Stimulated activated naive B cell treated with anti-CD40 and anti-IgM and Interleukin-4, amounts not matched to agents 10 μg/mL and 1 μg/mL and 100 μg/mL, for 72 hours (primary cell): ENCODE data around the gene RPGR.

ENCODE experiments used
- ATAC-seq, 2 donors: fragments of 150-1000 bp; cut with Tn5 transposase; replicated peaks; 2 replicates each; pipeline ENCODE4 v1.10.0; 2021; ENCODE audit warnings: moderate library complexity in 1 of 2
- DNase-seq: peaks from one replicate; pipeline ENCODE4 v3.0.0; 2021
- H3K27ac Mint-ChIP-seq: one replicate; pipeline ENCODE4 v1.8.0; 2022; ENCODE audit warnings: mild to moderate bottlenecking, mixed read lengths
- H3K27me3 Mint-ChIP-seq, 2 donors: one replicate each; pipeline ENCODE4 v1.8.0; 2022; ENCODE audit warnings: mixed read lengths in 2 of 2
- H3K36me3 Mint-ChIP-seq, 2 donors: one replicate each; pipeline ENCODE4 v1.8.0; 2022; ENCODE audit warnings: mixed read lengths in 2 of 2, mild to moderate bottlenecking in 1 of 2
- H3K4me1 Mint-ChIP-seq, 2 donors: one replicate each; pipeline ENCODE4 v1.8.0; 2022; ENCODE audit warnings: mixed read lengths in 2 of 2, mild to moderate bottlenecking in 1 of 2
- H3K4me3 Mint-ChIP-seq, 2 donors: one replicate each; pipeline ENCODE4 v1.8.0; 2022; ENCODE audit warnings: mild to moderate bottlenecking in 2 of 2, mixed read lengths in 2 of 2, moderate library complexity in 1 of 2
- H3K9me3 Mint-ChIP-seq, 2 donors: one replicate each; pipeline ENCODE4 v1.8.0; 2022; ENCODE audit warnings: mixed read lengths in 2 of 2, mild to moderate bottlenecking in 1 of 2

Gene RPGR

GRCh38 chrX:38346150-38346549 is 18.8 kb upstream of the RPGR start:
- ATAC-seq, result no peak
- Mint-ChIP-seq H3K4me1 (peaks cover 0 to 1% of the 10 kb centered on the region in 2 donors), H3K27ac (no peak overlapping the region), H3K9me3 (no peaks in the 10 kb centered on the region), H3K36me3 (no peaks in the 10 kb centered on the region), H3K4me3 (no peak overlapping the region), H3K27me3 (peaks cover 6 to 14% of the 10 kb centered on the region in 2 donors)
- no peak for DNase-seq

GRCh38 chrX:38342853-38343778 is 15.8 kb upstream of the RPGR start:
- H3K4me3 Mint-ChIP-seq, result no peak overlapping the region
- peaks cover 0 to 5% of the 10 kb centered on the region in 2 donors for H3K27me3 Mint-ChIP-seq
- H3K4me1 Mint-ChIP-seq, result peaks cover 0 to 1% of the 10 kb centered on the region in 2 donors
- no peak overlapping the region for H3K27ac Mint-ChIP-seq
- H3K9me3 Mint-ChIP-seq, result no peaks in the 10 kb centered on the region
- H3K36me3 Mint-ChIP-seq, result no peaks in the 10 kb centered on the region
- no peak for DNase-seq
- ATAC-seq, result no peak

- ATAC-seq, result no peak
- Mint-ChIP-seq H3K4me1 (peaks cover 3 to 7% of the 10 kb centered on the region in 2 donors), H3K9me3 (no peaks in the 10 kb centered on the region), H3K27ac (no peak overlapping the region), H3K27me3 (peaks cover 0 to 5% of the 10 kb centered on the region in 2 donors), H3K36me3 (no peaks in the 10 kb centered on the region), H3K4me3 (no peak overlapping the region)
- DNase-seq, result no peak
These were observed 14.1 kb upstream of the RPGR start for GRCh38 chrX:38341442-38341841.

GRCh38 chrX:38336538-38337240 is 9.4 kb upstream of the RPGR start:
- H3K27ac Mint-ChIP-seq, result no peak overlapping the region
- DNase-seq, result no peak

GRCh38 chrX:38335382-38335781 is 8.1 kb upstream of the RPGR start:
- Mint-ChIP-seq H3K9me3 (no peaks in the 10 kb centered on the region), H3K36me3 (no peaks in the 10 kb centered on the region), H3K27ac (no peak overlapping the region), H3K4me3 (no peak overlapping the region), H3K27me3 (no peaks in the 10 kb centered on the region), H3K4me1 (peaks cover 3 to 7% of the 10 kb centered on the region in 2 donors)
- no peak for ATAC-seq
- DNase-seq, result no peak

More at GRCh38 chrX:38336538-38337240, 9.4 kb upstream of the RPGR start:
- no peak for ATAC-seq
- H3K9me3 Mint-ChIP-seq, result no peaks in the 10 kb centered on the region
- no peak overlapping the region for H3K4me3 Mint-ChIP-seq
- H3K36me3 Mint-ChIP-seq, result no peaks in the 10 kb centered on the region
- no peaks in the 10 kb centered on the region for H3K27me3 Mint-ChIP-seq
- H3K4me1 Mint-ChIP-seq, result peaks cover 3 to 7% of the 10 kb centered on the region in 2 donors

GRCh38 chrX:38332505-38332904 is 5.2 kb upstream of the RPGR start:
- Mint-ChIP-seq H3K36me3 (no peaks in the 10 kb centered on the region), H3K27ac (no peak overlapping the region), H3K4me1 (peaks cover 5 to 7% of the 10 kb centered on the region in 2 donors), H3K9me3 (no peaks in the 10 kb centered on the region), H3K27me3 (no peaks in the 10 kb centered on the region), H3K4me3 (no peak overlapping the region)
- ATAC-seq, result no peak
- DNase-seq, result no peak

GRCh38 chrX:38327775-38328081 is 419 bp upstream of the RPGR start:
- H3K27ac Mint-ChIP-seq, result peak overlapping the region; percentile 100
- DNase-seq, result no peak
- peaks cover 6 to 8% of the 10 kb centered on the region in 2 donors for H3K4me1 Mint-ChIP-seq
- H3K4me3 Mint-ChIP-seq, result peak overlapping the region; percentile 91 to 97
- H3K9me3 Mint-ChIP-seq, result no peaks in the 10 kb centered on the region
- H3K27me3 Mint-ChIP-seq, result no peaks in the 10 kb centered on the region
- ATAC-seq, result no peak
- H3K36me3 Mint-ChIP-seq, result peaks cover 0 to 3% of the 10 kb centered on the region in 2 donors

- Mint-ChIP-seq H3K4me3 (peak overlapping the region; percentile 91 to 97), H3K36me3 (peaks cover 2 to 3% of the 10 kb centered on the region in 2 donors), H3K27ac (peak overlapping the region; percentile 100), H3K27me3 (no peaks in the 10 kb centered on the region), H3K9me3 (no peaks in the 10 kb centered on the region), H3K4me1 (peaks cover 6 to 8% of the 10 kb centered on the region in 2 donors)
- no peak for DNase-seq
- no peak for ATAC-seq
These were observed 1.2 kb downstream of the RPGR start for GRCh38 chrX:38326086-38326485.

GRCh38 chrX:38320819-38321218 is 6.5 kb downstream of the RPGR start:
- peaks cover 0 to 3% of the 10 kb centered on the region in 2 donors for H3K4me1 Mint-ChIP-seq
- no peaks in the 10 kb centered on the region for H3K27me3 Mint-ChIP-seq
- H3K27ac Mint-ChIP-seq, result no peak overlapping the region
- H3K4me3 Mint-ChIP-seq, result no peak overlapping the region
- no peak for ATAC-seq
- H3K36me3 Mint-ChIP-seq, result peaks cover 0 to 5% of the 10 kb centered on the region in 2 donors
- no peaks in the 10 kb centered on the region for H3K9me3 Mint-ChIP-seq
- DNase-seq, result no peak

GRCh38 chrX:38318606-38319005 is 8.7 kb downstream of the RPGR start:
- H3K36me3 Mint-ChIP-seq, result peaks cover 4 to 7% of the 10 kb centered on the region in 2 donors
- DNase-seq (no peak), ATAC-seq (no peak)
- no peaks in the 10 kb centered on the region for H3K9me3 Mint-ChIP-seq
- H3K27ac Mint-ChIP-seq, result no peak overlapping the region
- H3K4me1 Mint-ChIP-seq, result no peaks in the 10 kb centered on the region
- H3K4me3 Mint-ChIP-seq, result no peak overlapping the region
- no peaks in the 10 kb centered on the region for H3K27me3 Mint-ChIP-seq

- peaks cover 4 to 7% of the 10 kb centered on the region in 2 donors for H3K36me3 Mint-ChIP-seq
- H3K27me3 Mint-ChIP-seq, result no peaks in the 10 kb centered on the region
- no peaks in the 10 kb centered on the region for H3K4me1 Mint-ChIP-seq
- DNase-seq, result no peak
- no peak for ATAC-seq
- no peaks in the 10 kb centered on the region for H3K9me3 Mint-ChIP-seq
- H3K4me3 Mint-ChIP-seq, result no peak overlapping the region
- H3K27ac Mint-ChIP-seq, result no peak overlapping the region
These were observed 9.1 kb downstream of the RPGR start for GRCh38 chrX:38318196-38318595.

GRCh38 chrX:38315186-38315585 is 12.1 kb downstream of the RPGR start:
- Mint-ChIP-seq H3K27ac (no peak overlapping the region), H3K27me3 (no peaks in the 10 kb centered on the region), H3K4me3 (no peak overlapping the region), H3K4me1 (peaks cover 0 to 6% of the 10 kb centered on the region in 2 donors), H3K9me3 (no peaks in the 10 kb centered on the region), H3K36me3 (peaks cover 4 to 7% of the 10 kb centered on the region in 2 donors)
- ATAC-seq, result no peak
- DNase-seq, result no peak

- DNase-seq (no peak), ATAC-seq (no peak)
- Mint-ChIP-seq H3K4me1 (peaks cover 0 to 6% of the 10 kb centered on the region in 2 donors), H3K27ac (no peak overlapping the region), H3K27me3 (no peaks in the 10 kb centered on the region), H3K4me3 (no peak overlapping the region), H3K36me3 (peaks cover 4% of the 10 kb centered on the region in 2 donors), H3K9me3 (no peaks in the 10 kb centered on the region)
These were observed 14.1 kb downstream of the RPGR start for GRCh38 chrX:38313190-38313589.

GRCh38 chrX:38312436-38312835 is 14.9 kb downstream of the RPGR start:
- Mint-ChIP-seq H3K9me3 (no peaks in the 10 kb centered on the region), H3K27ac (no peak overlapping the region), H3K4me3 (no peak overlapping the region), H3K36me3 (peaks cover 4% of the 10 kb centered on the region in 2 donors), H3K27me3 (no peaks in the 10 kb centered on the region), H3K4me1 (peaks cover 0 to 6% of the 10 kb centered on the region in 2 donors)
- ATAC-seq (no peak), DNase-seq (no peak)

- Mint-ChIP-seq H3K9me3 (no peaks in the 10 kb centered on the region), H3K36me3 (peaks cover 4% of the 10 kb centered on the region in 2 donors)
These were observed 15.6 kb downstream of the RPGR start for GRCh38 chrX:38311743-38312142.

More at GRCh38 chrX:38311743-38312142, 15.6 kb downstream of the RPGR start:
- no peak overlapping the region for H3K27ac Mint-ChIP-seq
- ATAC-seq (no peak), DNase-seq (no peak)
- H3K4me1 Mint-ChIP-seq, result peaks cover 0 to 6% of the 10 kb centered on the region in 2 donors
- H3K4me3 Mint-ChIP-seq, result no peak overlapping the region
- H3K27me3 Mint-ChIP-seq, result no peaks in the 10 kb centered on the region
